Lung microvascular endothelial cell (primary cell): ENCODE results near the gene BICRA. TPM values are rescaled to one million over a fixed set of nuclear protein-coding genes. Genes with fewer than 3 reads are reported as not detected.

Source experiments
- DNase-seq, 2 donors: peaks; one replicate each; pipeline versions ENCODE4 v3.0.0 to v3.0.0-alpha.2; 2010; ENCODE audit warnings: low read depth in 2 of 2
- total RNA-seq: library from RNA; depleted of rRNA; stranded (reverse); fragments of >200 nt; gene quantifications from 2 replicates; pipeline ENCODE4 v1.2.1, GENCODE V29; 2014

The BICRA gene
- total RNA-seq, 1 donor from 2014 or later: 2.8 TPM

DNA sequence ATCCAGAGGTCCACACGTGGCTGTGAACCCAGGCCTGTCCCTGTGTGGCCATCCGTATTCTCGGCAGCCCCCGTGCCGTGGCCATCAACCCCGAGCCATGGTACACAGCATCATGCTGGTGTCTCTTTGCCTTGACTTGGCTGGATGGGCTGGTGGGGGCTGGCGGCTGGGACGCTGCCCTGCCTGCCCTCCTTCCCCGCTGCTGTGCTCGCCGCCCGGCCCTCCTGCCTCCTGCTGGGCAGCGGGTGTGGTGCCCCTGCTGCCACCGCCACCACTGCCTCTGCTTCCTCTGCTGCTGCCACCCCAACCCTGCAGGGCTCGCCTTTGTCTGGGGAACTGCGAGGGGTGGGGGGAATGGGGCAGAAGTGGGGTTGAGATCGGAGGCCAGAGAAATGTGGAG is 84.6 kb downstream of the BICRA start:
- no peak for DNase-seq

DNA sequence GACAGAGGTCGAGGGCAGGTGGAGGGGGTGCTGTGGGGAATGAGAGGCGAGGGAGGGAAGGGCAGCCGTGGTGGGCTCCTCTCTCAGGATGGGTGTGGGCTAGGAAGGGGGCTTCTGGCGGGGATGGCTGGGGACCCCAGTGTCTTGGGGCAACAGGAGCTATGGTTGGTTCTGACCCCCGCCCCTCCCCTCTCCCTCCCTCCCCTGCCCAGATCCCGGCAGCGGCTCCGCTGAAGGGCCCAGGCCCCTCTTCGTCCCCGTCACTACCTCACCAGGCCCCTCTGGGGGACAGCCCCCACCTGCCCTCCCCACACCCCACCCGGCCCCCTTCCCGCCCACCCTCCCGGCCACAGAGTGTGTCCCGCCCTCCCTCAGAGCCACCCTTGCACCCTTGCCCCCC is 85.0 kb downstream of the BICRA start:
- no peak for DNase-seq

DNA sequence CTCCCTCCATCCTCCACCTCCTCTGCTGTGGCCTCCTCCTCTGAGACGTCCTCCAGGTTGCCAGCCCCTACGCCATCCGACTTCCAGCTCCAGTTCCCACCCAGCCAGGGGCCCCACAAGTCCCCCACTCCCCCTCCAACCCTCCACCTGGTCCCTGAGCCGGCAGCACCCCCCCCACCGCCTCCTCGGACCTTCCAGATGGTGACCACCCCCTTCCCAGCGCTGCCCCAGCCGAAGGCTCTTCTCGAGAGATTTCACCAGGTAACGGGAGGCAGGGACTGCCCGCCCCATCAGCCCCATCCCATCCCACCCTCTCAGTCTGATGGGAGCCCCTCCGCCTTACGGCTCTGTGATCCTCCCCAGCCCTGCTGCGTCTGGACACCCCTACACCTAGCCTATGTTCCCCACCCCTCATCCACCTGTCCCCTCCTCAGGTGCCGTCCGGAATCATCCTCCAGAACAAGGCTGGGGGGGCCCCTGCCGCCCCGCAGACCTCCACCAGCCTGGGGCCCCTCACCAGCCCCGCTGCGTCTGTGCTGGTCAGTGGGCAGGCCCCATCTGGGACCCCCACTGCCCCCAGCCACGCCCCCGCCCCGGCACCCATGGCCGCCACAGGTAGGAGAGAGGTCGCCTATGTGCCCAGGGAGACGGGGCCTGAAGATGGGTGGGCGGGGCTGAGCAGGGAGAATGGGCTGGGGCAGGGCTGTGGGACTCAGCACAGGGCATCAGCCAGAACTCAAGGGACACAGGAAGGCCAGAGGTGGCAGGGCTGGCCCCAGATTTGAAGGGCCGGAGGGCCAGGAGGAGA is 85.7 kb downstream of the BICRA start:
- DNase-seq: no peak

DNA sequence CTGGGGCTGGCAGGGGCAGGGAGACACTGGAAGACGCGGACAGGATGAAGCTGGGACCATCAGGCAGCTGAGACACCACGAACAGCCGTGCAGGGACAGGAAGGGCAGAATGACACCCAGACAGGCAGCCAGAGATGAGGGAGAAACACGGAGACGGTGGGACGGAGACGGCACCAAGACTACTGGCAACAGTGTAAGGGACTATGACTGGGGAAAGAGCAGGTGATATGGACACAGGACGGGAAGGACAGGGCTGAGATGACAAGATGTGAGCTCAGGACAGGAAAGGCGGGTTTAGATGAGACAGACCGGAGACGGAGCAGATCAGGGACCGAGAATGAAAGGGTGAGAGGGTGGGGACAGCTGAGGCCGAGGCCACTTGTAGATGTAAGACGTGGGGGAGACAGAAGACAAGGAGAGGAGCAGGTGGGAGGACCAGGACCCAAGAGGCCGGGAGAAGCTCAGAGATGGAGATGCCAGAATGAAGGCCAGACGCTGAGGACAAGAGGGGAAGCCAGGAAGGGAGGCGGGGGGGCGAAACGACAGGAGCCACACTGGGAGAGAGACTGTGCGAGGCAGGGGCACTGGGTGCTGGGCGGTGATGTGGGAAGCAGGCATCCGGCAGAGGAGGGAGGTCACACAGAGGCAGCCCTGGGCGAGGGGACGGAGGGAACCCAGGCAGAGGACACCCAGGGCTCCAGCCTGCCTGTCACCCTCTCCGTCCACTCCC is 86.8 kb downstream of the BICRA start:
- DNase-seq: no peak

DNA sequence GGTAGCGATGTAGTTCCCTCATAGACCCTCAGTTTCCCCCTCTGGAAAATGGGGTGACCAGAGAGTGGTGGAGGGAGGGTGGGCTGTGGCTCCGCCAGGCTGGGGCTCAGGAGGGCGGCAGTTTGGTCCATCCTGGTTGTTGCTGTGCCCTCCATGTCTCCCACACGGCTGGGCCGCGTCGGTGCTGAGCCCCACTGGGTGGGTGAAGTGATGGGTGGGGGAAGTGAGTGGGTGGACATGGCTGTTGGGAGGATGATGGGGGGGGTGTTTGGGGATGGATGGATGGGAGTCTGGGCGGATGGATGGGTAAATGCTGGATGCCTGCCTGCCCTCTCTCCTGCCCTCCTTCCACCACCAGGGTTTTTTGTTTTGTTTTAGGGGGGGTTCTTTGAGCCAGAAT is 87.7 kb downstream of the BICRA start:
- no peak for DNase-seq

DNA sequence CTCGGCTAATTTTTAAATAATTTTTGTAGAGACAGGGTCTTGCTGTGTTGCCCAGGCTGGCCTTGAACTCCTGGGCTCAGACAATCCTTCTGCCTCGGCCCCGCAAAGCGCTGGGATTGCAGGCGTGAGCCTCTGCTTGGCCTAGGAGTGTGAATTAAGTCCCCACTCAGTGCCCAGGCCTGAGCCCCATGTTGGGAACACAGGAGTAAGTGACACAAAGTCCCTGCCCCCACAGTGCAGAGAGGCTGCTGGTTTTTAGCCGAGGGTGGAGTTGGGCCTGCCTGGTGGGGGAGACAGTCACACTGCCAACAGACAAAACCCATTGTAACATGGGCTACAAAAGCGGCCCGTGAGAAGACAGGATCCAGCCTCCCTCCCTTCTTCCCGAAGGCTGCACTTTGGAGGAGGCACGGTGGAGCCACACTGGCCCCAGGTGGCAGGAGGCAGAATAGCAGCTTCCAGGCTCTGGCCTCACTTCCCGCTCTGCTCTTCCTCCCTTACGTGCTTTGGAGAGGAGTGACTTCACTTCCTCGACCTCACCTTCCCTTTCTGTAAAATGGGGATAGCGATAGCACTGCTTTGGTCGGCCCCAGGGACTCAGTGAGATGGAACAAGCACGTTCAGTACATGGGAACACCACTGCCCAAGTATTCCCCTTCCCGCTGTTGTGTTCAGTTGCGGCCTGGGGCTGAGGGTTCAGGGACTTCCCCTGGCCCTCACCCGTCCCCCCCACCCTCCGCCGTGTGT is 89.1 kb downstream of the BICRA start:
- peak; percentile 83 to 87 for DNase-seq

DNA sequence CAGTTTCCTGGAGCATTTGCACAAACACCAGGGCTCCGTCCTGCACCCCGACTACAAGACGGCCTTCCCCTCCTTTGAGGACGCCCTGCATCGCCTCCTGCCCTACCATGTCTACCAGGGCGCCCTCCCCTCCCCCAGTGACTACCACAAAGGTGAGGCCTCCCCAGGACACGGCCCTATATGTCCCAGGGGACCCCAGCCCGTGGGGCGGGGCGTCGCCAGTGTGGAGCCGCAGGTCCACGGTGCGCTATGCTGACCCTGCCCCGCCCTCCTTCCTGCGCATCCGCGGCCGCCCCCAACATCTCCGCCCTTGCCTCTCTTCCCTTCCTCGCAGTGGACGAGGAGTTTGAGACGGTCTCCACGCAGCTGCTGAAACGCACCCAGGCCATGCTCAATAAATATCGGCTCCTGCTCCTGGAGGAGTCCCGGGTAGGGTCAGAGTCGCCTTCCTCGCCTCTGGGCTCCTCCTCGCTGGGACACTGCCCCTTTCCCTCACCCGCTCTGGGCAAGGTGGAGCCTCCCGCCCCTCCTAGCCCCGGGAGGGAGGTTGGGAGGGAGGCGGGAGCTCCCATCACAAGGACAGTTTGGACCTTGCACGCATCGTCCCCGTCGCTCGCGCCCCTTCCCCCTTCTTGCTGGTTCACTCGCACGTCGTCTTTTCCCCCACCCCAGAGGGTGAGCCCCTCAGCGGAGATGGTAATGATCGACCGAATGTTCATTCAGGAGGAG is 89.9 kb downstream of the BICRA start:
- no peak for DNase-seq

DNA sequence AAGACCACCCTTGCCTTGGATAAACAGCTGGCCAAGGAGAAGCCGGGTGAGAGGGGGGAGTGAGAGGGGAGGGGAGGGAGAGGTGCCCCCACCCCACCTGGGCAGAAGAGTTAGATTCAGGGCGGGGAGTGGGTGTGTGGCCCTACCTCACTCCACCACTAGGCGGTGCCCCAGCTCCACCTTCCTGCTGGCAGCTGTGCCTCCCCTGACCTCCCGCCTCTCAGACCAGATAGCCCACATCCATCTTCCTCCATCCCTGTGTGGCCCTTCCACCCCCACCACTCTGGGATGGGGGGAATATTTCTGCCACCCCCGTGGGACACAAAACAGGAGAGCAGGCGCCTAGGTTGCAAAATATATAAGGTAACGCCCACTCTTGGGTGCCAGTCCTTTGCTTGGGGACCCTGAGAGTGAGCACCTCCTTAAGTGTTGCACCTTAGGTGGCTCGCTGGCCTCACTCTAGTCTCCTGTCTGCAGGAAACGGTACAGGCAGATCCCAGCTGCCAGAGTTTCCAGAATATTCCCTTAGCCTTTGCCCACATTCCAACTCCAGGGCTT is 90.5 kb downstream of the BICRA start:
- DNase-seq: peak; percentile 36 to 66

DNA sequence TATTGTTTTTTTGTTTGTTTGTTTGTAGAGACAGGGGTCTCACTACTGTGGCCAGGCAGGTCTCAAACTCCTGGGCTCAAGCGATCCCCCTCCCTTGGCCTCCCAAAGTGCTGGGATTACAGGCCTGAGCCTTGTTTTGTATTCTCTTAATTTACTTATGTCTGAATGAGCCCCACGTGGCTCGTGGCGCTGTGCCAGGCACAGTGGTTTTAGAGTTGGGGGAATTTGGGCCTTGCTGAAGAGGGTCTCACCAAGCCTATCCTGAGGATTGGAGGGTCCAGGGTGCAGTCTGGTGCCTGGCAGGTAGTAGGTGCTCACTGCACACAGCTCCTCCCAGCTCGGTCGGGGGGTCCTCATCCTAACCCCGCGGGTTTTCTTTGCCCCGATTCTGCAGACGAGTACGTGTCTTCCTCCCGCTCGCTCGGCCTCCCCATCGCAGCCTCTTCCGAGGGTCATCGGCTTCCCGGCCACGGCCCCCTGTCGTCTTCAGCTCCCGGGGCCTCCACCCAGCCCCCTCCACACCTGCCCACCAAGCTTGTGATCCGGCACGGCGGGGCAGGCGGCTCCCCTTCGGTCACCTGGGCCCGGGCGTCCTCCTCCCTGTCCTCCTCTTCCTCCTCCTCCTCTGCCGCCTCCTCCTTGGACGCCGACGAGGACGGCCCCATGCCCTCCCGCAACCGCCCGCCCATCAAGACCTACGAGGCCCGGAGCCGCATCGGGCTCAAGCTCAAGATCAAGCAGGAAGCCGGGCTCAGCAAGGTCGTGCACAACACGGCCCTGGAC is 92.2 kb downstream of the BICRA start:
- no peak for DNase-seq

DNA sequence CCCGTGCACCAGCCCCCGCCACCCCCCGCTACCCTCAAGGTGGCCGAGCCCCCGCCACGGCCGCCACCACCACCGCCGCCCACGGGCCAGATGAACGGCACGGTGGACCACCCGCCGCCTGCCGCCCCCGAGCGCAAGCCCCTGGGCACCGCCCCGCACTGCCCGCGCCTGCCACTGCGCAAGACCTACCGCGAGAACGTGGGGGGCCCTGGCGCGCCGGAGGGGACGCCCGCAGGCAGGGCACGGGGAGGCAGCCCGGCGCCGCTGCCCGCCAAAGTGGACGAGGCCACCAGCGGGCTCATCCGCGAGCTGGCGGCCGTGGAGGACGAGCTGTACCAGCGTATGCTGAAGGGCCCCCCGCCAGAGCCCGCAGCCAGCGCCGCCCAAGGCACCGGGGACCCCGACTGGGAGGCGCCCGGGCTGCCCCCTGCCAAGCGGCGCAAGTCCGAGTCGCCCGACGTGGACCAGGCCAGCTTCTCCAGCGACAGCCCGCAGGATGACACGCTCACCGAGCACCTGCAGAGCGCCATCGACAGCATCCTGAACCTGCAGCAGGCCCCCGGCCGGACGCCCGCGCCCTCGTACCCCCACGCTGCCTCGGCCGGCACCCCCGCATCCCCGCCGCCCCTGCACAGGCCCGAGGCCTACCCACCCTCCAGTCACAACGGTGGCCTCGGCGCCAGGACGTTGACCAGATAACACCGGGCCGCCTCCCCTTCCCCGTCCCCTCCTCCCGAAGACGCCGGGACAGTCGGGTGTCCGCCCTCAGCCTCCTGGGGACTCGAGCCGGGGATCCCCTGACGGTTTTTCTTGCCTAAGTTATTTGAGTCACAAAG is 93.0 kb downstream of the BICRA start:
- no peak for DNase-seq

DNA sequence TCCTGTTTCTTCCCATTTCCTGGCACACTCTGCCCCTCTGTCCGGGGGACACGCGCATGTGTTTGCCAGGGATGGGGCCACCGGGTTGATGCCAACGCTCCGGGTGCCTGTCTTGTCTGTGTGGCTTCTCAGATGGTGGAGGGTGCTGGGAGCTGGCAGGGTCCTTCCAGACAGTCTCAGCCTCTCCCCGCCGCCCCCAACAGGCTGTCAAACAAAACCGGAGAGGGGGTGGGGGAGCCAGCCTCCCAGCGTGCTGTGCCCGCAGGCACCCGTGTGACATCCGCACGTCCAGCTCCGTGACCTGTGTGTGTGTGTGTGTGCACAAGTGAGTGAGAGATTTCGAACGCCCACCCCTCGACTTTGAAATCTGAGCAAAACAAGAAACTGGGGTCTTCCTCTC is 93.7 kb downstream of the BICRA start:
- no peak for DNase-seq

DNA sequence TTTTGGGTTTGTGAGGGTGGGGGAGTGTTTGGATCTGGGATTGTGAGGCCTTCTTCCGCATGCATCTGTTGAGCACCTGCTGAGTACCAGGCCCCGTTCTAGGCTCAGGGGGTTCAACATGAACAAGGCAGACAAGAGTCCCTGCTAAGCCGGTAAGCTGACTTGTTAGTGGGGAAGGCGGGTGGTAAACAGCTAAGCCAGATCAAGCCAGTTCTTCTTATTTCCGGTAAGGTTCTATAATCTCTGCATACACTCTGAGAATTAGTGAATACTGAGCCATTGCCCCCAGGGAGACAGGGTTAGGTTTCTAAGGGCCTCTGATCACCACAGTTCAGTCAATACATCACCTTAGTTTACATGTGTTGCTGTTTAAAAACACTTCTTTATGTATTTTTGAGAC is 94.4 kb downstream of the BICRA start:
- no peak for DNase-seq

DNA sequence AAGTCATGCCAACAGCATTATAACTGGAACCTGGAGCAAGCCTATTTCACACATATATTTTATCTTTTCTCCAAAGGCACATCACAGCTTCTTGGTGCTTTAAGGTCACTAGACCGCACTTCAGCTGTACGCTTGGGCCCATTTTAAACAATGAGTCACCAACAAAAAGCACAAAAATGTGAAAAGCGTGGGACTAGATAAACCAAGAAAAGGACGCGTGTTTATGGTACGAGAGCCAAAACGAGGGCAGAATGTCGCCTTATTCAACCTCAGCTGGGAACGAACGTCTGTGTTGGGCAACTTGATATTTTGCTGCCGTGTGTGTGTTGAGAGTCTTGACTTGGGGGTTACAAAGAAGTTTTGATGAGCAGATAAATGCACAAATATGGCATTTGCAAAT is 95.1 kb downstream of the BICRA start:
- no peak for DNase-seq

DNA sequence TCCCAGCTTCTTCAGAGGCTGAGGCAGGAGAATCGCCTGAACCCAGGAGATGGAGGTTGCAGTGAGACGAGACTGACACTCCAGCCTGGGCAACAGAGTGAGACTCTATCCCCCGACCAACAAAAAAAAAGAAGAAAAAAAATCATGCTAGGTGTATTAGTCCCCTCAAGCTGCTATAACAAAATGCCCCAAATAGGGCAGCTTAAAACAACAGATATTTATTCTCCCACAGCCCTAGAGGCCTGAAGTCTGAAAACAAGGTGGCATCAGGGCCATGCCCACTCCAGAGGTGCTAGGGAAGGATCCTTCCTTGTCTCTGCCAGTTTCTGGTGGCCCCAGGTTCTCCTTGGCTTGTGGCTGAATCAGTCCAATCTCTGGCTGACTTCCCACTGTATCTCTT is 95.7 kb downstream of the BICRA start:
- no peak for DNase-seq

DNA sequence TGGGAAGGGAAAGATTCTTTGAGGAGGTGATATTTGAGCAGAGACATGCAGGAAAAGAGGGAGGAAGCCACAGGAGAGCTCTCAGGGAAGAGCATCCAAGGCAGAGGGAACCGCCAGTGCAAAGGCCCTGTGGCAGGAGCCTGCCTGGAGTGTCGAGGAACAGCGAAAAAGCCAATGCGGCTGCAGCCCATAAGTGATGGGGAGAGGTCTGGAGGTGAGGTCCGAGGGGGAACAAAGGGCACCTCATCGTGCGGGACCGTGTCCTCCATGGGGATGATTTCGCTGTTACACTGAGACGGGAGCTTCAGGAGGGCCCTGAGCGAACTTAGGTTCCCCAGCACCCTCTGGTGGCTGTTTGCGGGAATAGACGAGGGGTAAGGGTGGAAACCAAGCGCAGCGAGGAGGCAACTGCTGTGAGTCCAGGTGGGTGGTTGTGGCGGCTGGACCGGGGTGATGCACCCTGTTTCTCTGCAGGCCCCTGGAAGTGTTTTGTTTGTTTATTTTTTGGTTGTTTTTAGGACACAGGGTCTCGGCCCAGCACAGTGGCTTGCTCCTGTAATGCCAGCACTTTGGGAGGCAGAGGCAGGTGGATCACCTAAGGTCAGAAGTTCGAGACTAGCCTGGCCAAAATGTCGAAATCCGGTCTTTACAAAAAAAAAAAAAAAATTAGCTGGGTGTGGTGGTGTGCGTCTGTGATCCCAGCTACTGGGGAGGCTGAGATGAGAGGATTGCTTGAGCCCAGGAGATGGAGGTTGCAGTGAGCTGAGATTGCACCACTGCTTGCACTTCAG is 98.4 kb downstream of the BICRA start:
- DNase-seq: peak; percentile 74 to 85

DNA sequence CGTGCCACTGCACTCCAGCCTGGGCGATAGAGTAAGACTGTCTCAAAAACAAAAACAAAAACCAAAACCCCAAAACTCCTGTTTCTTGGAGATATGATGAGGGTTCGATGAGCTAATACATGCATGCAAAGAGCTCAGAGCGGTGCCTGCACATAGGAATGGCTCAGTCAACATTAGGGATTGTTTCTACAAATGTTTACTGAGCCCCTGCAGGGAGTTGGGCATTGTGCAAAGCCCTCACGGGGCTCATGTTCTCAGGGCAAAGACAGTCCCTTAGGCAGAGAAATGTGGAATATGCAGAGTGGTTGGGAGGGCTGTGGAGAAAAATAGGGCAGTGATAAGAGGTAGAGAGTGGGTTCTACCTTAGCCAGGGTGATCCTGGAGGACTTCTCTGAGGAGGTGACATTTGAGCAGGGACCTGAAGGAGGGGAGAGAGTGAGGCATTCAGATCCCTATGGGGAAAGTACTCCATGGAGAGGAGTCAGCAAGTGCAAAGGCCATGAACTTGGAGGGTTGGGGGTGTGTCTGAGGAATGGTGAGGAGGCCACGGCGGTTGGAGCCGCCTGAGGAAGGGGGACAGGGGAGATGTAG is 102.8 kb downstream of the BICRA start:
- no peak for DNase-seq

DNA sequence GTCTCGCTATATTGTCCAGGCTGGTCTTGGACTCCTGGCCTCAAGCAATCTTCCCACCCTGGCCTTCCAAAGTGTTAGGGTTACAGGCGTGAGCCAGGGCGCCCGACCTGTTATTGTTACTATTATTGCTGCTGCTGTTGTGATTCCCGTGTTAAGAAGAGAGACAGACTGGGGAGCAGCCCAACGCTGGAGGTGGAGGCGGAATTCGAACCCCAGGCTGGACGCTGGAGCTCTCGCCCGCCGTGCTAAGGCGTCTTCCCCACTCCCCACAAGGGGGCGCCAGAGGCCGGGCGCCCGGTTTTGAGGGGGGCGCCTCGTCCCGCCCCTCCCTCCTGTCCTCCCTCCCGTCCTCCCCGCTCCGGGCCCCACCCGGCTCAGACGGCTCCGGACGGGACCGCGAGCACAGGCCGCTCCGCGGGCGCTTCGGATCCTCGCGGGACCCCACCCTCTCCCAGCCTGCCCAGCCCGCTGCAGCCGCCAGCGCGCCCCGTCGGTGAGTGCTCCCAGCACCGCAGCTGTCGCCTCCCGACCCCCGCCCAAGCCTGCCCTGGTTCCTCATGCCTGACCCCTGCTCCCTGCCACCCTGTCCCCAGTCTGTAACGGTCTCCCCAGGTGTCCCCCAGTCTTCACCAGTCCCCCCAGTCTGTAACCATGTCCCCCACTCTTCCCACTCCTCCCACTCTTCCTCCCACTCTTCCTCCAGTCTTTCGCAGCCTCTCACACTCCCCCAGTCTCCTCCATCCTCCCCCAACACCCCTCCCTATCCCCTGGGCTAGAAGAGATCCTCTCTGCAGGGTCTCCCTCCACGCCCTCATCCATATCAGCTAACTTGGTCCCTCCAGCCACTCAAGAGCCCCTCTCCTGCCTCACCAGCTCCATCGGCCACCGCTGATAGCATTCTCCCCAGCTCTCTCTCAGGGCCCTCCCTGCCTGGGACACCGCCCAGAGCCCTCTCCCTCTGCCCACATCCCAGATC is 104.4 kb downstream of the BICRA start, which contains the start of gene EHD2:
Gene EHD2, plus strand, starts transcription at position 377 of the 976 bp plus-strand sequence. CDS start 3,191 bp downstream, outside the sequence.
- peak; percentile 78 to 88 for DNase-seq
